HG02870 (cell line): Measurements from ENCODE around the gene AK9.

Source experiments
- ATAC-seq: cut with Tn5 transposase; IDR thresholded peaks from one replicate; pipeline ENCODE4 v1.9.1; 2021; ENCODE audit warnings: mild to moderate bottlenecking, moderate library complexity; ENCODE audit not compliant: unreplicated experiment

The AK9 gene

GRCh38 chr6:109515781-109516409 lies 175.1 kb downstream of the AK9 start:
- ATAC-seq, result no peak

DNA sequence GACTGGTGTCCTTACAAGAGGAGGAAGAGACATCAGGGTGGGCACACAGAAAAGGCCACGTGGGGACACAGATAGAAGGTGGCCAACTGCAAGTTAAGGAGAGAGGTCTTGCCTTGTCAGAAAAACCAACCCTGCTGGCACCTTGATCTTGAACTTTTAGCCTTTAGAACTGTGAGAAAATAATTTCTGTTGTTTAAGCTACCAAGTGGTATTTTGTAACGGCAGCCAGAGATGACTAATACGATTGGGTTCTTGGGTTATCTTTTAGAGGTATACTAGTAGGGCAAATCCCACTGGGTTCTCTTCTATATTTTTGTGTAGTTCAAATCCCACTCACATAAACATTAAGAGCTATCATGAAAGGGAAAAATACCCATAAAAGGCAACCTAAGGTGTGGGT lies 176.1 kb downstream of the AK9 start:
- ATAC-seq, result no peak

DNA sequence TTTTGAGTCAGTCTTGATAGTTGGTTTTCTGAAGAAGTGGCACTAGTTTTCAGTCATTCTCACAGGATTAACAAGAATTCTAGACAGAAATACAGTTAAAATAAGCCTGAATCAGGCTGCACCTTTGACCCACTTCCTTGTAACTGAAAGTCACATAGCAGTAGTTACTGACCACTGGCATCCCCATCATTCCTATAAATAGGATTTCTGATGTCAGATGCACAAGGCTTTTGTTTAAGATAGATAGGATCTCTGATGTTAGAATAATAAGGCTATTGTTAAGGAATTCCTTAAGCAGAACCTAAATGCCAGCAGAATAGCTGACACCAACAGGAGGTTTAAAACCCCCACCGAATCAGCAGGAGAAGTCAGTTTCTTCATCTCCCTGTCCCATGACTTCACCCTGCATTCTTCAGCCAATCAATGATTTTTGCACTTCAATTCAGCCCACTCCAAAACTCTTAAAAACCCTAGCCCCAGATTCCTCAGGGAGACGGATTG lies 177.4 kb downstream of the AK9 start:
- no peak for ATAC-seq

GRCh38 chr6:109512271-109512817 lies 178.7 kb downstream of the AK9 start:
- no peak for ATAC-seq

DNA sequence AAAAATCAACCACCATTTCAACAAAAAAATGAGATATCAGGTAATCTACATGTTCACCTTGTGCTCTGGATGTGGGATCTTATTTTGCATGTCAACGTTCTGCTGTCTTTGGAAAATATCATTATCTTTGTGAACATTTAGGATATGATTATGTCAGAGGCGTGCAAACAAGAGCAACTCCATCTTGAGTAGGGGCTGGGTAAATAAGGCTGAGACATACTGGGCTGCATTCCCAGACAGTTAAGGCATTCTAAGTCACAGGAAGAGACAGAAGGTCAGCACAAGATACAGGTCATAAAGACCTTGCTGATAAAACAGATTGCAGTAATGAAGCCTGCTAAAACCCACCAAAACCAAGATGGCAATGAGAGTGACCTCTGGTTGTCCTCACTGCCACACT lies 179.2 kb downstream of the AK9 start:
- ATAC-seq, result no peak

GRCh38 chr6:109510358-109510757 lies 180.6 kb downstream of the AK9 start:
- no peak for ATAC-seq

DNA sequence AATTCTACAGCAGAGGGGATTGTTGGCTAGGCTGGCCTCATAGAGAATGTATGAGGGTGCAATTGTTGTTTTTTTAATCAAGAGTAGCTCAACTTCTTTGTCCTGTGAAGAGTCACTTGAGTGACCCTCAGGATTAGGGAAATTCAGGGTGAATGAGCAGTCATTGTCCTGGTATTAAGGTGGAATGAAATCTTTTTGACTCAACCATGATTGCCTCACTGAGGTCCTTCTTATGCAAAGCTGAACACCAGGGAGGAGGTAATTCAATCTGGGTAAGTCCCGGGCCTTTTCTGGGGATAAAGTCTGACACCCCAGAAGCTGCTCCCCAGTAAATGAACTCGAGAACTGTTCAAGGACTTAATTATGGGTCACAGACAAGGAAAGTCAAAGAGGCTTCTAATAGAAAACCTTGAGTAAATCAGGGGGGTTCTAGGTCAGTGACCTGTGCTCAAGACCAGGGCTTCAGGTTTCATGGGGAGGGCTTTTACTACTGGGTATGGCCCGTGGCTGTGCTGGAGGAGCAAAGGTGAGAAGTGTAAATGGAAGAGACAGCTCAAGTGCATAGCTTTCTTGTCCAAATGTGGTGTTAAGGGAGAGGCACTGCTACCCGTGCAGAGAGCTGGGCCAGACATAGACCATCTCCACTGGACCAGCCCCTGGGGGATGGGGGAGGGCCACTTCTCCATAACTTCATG lies 182.7 kb downstream of the AK9 start:
- no peak for ATAC-seq

GRCh38 chr6:109507490-109508072 lies 183.4 kb downstream of the AK9 start:
- no peak for ATAC-seq

DNA sequence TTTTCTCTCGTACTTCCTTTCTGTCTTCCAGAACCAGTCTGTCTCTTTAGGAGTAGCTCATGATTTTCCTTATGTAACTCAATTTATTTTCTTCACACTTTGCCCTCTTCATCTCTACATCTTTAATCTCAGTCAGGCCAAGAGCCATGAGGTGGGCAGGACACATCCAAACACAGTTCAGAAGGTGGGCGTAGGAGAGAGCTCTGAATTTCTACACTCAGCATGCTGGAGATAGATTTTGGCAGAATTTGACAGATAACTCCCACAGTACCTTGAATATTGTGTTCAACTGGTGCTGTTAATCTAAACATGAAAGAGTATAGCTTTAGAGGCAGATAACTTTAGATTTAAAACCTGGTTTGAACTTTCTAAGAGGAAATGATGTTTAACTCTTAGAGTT lies 184.2 kb downstream of the AK9 start:
- no peak for ATAC-seq

DNA sequence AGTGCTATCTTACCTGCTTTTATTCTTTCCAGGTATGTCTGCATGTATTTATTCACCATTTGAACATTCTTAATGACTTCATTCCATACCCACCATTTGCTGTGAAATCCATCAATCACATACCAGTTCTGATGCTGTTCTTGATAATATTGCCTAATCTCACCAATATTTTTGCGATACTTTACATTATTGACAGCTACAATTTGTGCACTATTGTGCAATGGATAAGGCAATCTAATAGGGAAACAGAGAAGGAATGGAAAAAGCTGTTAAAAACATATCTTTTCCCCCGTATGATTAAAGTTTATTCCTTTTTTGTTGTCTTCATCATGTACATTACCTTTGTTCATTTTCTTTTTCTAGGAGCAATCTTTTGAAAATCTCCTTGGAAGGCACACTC lies 184.7 kb downstream of the AK9 start:
- ATAC-seq, result no peak

GRCh38 chr6:109503327-109504224 lies 187.4 kb downstream of the AK9 start:
- no peak for ATAC-seq

DNA sequence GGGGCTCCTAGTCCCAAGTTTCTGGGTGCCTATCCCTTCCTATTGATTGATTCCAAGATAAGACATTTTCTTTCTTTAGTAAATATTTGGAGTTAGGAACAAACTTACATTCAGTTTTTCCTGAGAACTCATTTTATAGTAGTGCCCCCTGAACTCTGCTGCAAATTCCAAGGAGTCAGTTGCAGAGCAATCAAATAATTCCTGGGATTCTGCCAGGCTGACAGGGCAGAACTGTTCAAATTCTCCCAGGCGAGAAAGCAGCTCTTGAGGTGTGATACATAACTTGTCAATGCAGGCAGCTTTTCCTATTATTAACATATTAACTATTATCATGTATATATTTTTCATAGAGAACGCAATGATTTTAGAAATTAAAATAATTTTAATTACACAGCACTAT lies 192.1 kb downstream of the AK9 start:
- ATAC-seq, result no peak

- ATAC-seq, result no peak
Measured at GRCh38 chr6:109498052-109498451, 192.9 kb downstream of the AK9 start.

DNA sequence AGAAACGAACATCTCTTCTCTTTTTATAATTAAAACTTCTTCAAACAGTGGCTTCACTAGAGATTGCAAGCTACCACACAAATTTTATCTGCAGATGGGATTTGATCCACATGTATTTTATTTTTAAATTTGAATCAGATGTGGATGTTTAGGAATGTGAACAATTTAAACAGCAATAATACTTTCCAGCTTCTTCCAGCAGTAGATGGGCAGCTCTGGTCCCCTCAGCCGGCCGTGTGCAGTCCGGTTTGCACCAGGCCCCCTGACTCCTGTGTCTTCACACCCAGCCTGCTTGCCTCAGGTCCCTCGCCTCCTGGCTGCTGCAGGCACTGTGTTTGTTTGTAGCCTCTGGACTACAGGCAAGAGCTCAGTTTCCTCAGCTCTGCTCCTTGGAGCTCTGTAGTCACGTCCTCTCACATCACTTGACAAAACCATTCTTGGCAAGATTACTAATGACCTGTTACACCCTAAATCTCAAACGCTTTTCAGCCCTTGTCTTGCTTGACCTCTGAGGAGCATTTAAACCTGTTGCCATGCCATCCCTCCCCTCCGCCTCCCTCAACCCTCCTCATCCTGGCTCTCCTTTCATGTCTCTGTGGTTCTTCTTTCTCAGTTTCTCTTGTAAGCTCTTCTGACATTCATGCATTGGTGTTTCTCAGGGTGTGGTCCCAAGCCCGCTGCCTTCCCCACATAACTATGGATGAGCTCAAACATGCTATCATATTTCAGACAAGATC lies 194.8 kb downstream of the AK9 start:
- ATAC-seq, result no peak

DNA sequence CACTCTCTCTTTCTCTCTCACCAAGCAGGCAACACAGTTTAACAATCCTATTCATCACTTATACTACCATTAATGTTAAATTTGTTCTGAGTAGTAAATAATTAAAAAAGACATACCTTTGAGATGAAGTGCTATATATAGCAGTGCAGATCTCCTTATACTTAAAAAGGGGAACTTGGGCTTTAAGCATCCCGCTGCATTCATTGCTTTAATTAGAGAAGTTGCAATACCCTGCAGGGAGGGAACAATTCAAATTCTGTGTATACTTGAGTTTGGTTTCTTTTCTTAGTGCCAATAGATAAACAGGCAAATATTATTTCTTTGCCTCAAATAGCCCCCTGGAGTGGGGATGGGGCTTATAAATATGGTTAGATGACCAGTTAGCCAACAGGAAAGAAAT lies 197.1 kb downstream of the AK9 start:
- no peak for ATAC-seq

DNA sequence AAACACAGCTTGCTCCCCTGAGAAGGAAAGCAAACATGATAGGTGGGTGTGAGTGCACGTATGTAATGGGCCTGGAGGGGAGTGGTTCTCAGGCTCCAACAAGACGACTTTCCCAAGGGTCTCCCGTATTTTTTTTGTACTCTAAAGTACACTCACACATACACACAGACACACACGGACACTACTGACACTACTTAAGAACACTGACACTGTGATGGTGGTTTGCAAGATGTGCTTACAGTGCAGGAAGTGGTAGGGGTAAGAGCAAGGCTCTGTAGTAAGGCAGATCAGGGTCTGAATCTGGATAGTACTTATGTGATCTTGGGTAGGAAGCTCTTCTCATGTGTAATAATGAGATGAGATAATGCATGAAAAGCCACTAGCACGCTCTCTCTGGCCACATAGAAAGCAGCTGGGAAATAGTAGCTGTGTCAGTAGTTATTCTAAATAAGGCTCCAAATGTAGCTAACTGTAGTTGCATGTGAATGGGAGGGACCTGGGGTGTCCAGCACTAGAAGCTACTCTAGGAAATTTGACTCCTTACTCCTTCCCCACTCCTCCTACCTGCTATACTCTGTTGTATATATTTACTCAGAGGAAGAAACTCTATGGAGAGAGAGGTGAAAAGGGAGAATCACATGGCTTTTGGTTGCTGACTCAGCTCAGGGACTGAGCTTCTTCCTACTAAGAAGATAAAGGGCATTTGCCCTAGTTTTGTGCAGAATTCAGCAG lies 199.6 kb downstream of the AK9 start:
- peak; percentile 62 for ATAC-seq

- no peak for ATAC-seq
Measured at GRCh38 chr6:109490713-109491112, 200.3 kb downstream of the AK9 start.

GRCh38 chr6:109488001-109488400 lies 203.0 kb downstream of the AK9 start:
- no peak for ATAC-seq

DNA sequence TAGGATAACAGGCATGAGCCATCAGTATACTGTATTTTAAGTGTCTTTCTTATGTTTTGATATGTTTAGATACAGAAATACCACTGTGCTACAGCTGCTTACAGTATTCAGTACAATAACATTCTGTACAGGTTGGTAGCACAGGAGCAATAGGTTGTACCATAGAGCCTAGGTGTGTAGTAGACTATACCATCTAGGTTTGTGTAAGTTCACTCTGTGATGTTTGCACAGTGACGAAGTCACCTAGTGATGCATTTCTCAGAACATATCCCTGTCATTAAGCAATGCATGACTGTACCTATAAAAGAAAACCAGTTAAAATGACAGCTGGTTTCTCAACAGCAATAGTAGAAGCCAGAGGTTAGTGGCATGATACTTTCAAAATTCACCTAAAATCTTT lies 204.9 kb downstream of the AK9 start:
- no peak for ATAC-seq
